Glutamatergic neuron (in vitro differentiated cells): Measurements from ENCODE around the gene POU2F1. TPM values are rescaled to one million over a fixed set of nuclear protein-coding genes. Genes with fewer than 3 reads are reported as not detected.

Experiments
- DNase-seq: peaks from one replicate; pipeline ENCODE4 v3.0.0; 2022
- H3K27ac Mint-ChIP-seq: one replicate; pipeline ENCODE4 v1.8.0; 2020; ENCODE audit warnings: mild to moderate bottlenecking, mixed read lengths, inconsistent platforms; ENCODE audit not compliant: unreplicated experiment
- H3K27me3 Mint-ChIP-seq: one replicate; pipeline ENCODE4 v1.8.0; 2020; ENCODE audit warnings: mild to moderate bottlenecking, moderate library complexity, mixed read lengths, inconsistent platforms; ENCODE audit not compliant: unreplicated experiment
- H3K36me3 Mint-ChIP-seq: one replicate; pipeline ENCODE4 v1.8.0; 2020; ENCODE audit warnings: mild to moderate bottlenecking, mixed read lengths, inconsistent platforms; ENCODE audit not compliant: unreplicated experiment
- H3K4me1 Mint-ChIP-seq: one replicate; pipeline ENCODE4 v1.8.0; 2020; ENCODE audit warnings: mild to moderate bottlenecking, low read depth, mixed read lengths, inconsistent platforms; ENCODE audit not compliant: unreplicated experiment
- H3K4me3 Mint-ChIP-seq: one replicate; pipeline ENCODE4 v1.8.0; 2020; ENCODE audit warnings: mild to moderate bottlenecking, mixed read lengths, inconsistent platforms; ENCODE audit not compliant: unreplicated experiment
- H3K9me3 Mint-ChIP-seq: one replicate; pipeline ENCODE4 v1.8.0; 2020; ENCODE audit warnings: mild to moderate bottlenecking, moderate library complexity, mixed read lengths, inconsistent platforms; ENCODE audit not compliant: unreplicated experiment
- CTCF ChIP-seq: fragments of 200-600 bp; sonication (generic); IDR thresholded peaks from one replicate; pipeline ENCODE4 v1.5.0; 2021; ENCODE audit not compliant: partially characterized antibody, unreplicated experiment
- total RNA-seq: library from RNA; stranded (reverse); fragmentation: NEBNext Ultra II Directional; extraction: Animal tissue kit (Norgen Biotek cat#: 25700); gene quantifications from one replicate; pipeline ENCODE4 v1.2.1, GENCODE V29; 2021; ENCODE audit not compliant: unreplicated experiment

Gene POU2F1
- total RNA-seq, 1 donor from 2014 or later, result 37.7 TPM

DNA sequence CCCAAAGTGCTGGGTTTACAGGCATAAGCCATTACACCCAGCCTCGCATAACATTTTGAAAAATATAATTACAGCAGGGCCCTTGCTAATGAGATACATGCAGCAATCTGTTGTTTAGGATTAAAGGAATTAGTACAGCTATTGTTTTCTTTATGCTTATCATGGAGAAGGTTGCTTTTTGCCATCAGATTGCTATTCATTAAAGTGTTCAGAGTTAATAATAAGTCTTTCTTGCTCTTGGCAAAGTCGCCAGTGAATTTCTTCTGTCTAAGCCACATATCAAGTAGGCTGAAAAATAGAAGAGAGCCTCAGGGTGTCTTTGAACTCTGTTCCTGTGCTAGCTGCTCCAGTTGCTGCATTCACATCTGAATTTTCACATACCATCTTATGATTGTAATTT, 144.1 kb downstream of the POU2F1 start:
- no peaks in the 10 kb centered on the region for H3K36me3 Mint-ChIP-seq
- H3K9me3 Mint-ChIP-seq, result peaks cover 1% of the 10 kb centered on the region
- DNase-seq, result no peak
- H3K27ac Mint-ChIP-seq, result no peak overlapping the region
- H3K4me3 Mint-ChIP-seq, result no peak overlapping the region
- peaks cover 3% of the 10 kb centered on the region for H3K4me1 Mint-ChIP-seq
- no peaks in the 10 kb centered on the region for H3K27me3 Mint-ChIP-seq
- no peak for TF ChIP-seq CTCF

DNA sequence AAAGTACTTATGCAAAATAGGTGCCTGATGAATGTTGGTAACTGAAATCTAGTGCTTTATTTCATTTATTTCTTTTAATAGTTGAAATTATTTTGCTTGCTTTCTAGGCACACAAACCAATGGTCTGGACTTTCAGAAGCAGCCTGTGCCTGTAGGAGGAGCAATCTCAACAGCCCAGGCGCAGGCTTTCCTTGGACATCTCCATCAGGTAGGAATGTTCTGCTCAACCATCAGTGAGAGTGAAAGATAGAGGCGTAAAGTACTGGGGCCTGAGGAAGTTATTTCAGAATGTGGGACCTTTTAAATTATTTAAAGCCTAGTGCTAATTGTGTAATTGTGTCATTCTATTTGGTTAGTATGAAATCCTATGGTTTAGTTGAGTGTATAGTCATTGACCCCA, 144.7 kb downstream of the POU2F1 start:
- no peak for TF ChIP-seq CTCF
- no peak for DNase-seq
- H3K4me3 Mint-ChIP-seq, result no peak overlapping the region
- peaks cover 1% of the 10 kb centered on the region for H3K9me3 Mint-ChIP-seq
- no peak overlapping the region for H3K27ac Mint-ChIP-seq
- no peaks in the 10 kb centered on the region for H3K27me3 Mint-ChIP-seq
- H3K36me3 Mint-ChIP-seq, result no peaks in the 10 kb centered on the region
- H3K4me1 Mint-ChIP-seq, result peaks cover 3% of the 10 kb centered on the region

GRCh38 chr1:167367705-167368104, 147.0 kb downstream of the POU2F1 start:
- Mint-ChIP-seq H3K27me3 (no peaks in the 10 kb centered on the region), H3K36me3 (no peaks in the 10 kb centered on the region), H3K9me3 (peaks cover 1% of the 10 kb centered on the region), H3K4me3 (no peak overlapping the region), H3K27ac (no peak overlapping the region), H3K4me1 (peaks cover 9% of the 10 kb centered on the region)
- no peak for DNase-seq
- no peak for TF ChIP-seq CTCF

DNA sequence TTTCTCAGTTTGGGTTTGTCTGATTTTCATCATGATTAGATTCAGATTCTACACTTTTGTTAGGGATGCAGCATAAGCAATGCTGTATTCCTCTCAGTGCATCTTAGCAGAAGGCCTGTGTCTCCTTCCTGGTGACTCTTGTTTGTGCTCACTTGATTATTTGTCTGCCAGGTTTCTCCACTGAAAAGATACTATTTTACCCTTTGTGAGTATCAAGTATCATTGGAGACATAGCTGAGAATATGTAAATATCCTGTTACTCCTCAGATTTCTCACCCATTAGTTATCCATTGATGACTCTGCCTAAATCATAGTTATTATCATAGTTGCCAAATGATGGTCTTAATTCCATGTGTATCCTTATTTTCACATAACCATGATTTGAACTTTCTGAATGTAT, 148.5 kb downstream of the POU2F1 start:
- H3K9me3 Mint-ChIP-seq, result peaks cover 1% of the 10 kb centered on the region
- H3K27ac Mint-ChIP-seq, result no peak overlapping the region
- no peaks in the 10 kb centered on the region for H3K27me3 Mint-ChIP-seq
- no peak for DNase-seq
- no peak overlapping the region for H3K4me3 Mint-ChIP-seq
- TF ChIP-seq CTCF, result no peak
- H3K36me3 Mint-ChIP-seq, result no peaks in the 10 kb centered on the region
- H3K4me1 Mint-ChIP-seq, result peaks cover 9% of the 10 kb centered on the region

DNA sequence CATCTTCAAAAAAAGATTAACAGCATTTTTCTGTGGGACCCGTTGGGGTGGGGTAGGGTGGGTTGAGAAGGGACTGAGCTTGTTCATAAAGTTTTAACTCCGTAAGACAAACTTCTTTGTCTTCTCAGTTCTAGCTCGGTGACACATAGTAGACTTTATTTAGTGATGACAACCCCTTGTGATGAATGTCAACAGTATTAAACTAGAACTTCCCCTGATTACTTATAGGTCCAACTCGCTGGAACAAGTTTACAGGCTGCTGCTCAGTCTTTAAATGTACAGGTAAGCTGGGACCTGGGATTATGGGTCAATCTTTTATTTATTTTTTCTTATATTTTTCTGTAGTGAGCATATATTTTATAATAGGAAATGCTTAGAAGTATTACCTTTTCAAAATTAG, 149.2 kb downstream of the POU2F1 start:
- Mint-ChIP-seq H3K9me3 (peaks cover 1% of the 10 kb centered on the region), H3K4me1 (peaks cover 9% of the 10 kb centered on the region), H3K4me3 (no peak overlapping the region), H3K27me3 (no peaks in the 10 kb centered on the region), H3K36me3 (no peaks in the 10 kb centered on the region), H3K27ac (no peak overlapping the region)
- no peak for TF ChIP-seq CTCF
- DNase-seq, result no peak
